UCSD-AML1 (cell line): Measurements from ENCODE around the gene OR2A1.
"Not testable (repeated sequence)": the region's sequence is repeated elsewhere in the genome, so short reads cannot be mapped to it uniquely, and the experiment has no call there.

Experiments used
- DNase-seq: peaks from one replicate; lab custom pipeline; 2025; ENCODE audit not compliant: unreplicated experiment; lab: John Stamatoyannopoulos, UW

The OR2A1 gene

GRCh38 chr7:144323359-144323758, 11.1 kb downstream of the OR2A1 start:
- not testable (repeated sequence) for DNase-seq

GRCh38 chr7:144325868-144326267, 13.6 kb downstream of the OR2A1 start:
- DNase-seq = not testable (repeated sequence)

- DNase-seq = not testable (repeated sequence)
Measured at GRCh38 chr7:144330044-144330443, 17.8 kb downstream of the OR2A1 start.

- not testable (repeated sequence) for DNase-seq
Measured at GRCh38 chr7:144331221-144331995, 19.2 kb downstream of the OR2A1 start.

- DNase-seq = not testable (repeated sequence)
Measured at GRCh38 chr7:144331996-144332288, 19.7 kb downstream of the OR2A1 start.

GRCh38 chr7:144348625-144349024, 36.4 kb downstream of the OR2A1 start:
- DNase-seq = not testable (repeated sequence)

- not testable (repeated sequence) for DNase-seq
Measured at GRCh38 chr7:144351667-144352066, 39.4 kb downstream of the OR2A1 start.

GRCh38 chr7:144355176-144355822, 43.1 kb downstream of the OR2A1 start, which contains the start of gene ARHGEF5:
Gene ARHGEF5 (plus strand): TSS chr7:144355402. CDS start chr7:144362670, 7,268 bp downstream.
- DNase-seq = not testable (repeated sequence)

GRCh38 chr7:144356185-144356584, 44.0 kb downstream of the OR2A1 start:
- not testable (repeated sequence) for DNase-seq

GRCh38 chr7:144356860-144357259, 44.6 kb downstream of the OR2A1 start:
- not testable (repeated sequence) for DNase-seq

- not testable (repeated sequence) for DNase-seq
Measured at GRCh38 chr7:144362061-144362460, 49.8 kb downstream of the OR2A1 start.

GRCh38 chr7:144365523-144365922, 53.3 kb downstream of the OR2A1 start:
- DNase-seq = not testable (repeated sequence)

GRCh38 chr7:144367250-144367649, 55.0 kb downstream of the OR2A1 start:
- not testable (repeated sequence) for DNase-seq

GRCh38 chr7:144369221-144369620, 57.0 kb downstream of the OR2A1 start:
- not testable (repeated sequence) for DNase-seq
